K562 (cell line): ENCODE data around the gene EPHX1. TPM values are rescaled to one million over a fixed set of nuclear protein-coding genes. Genes with fewer than 3 reads are reported as not detected.

Experiments used
- BHLHE40 ChIP-seq: IDR thresholded peaks from 2 replicates; pipeline ENCODE4 v1.6.1; 2011; ENCODE audit warnings: low read length, improper control_type of control experiment
- FOXK1 ChIP-seq: sonication (generic); formaldehyde crosslinking; IDR thresholded peaks from 2 replicates; pipeline ENCODE4 v1.8.0; 2022; ENCODE audit warnings: missing genetic modification reagents, mild to moderate bottlenecking, borderline replicate concordance
- FOXP4 ChIP-seq: sonication (generic); formaldehyde crosslinking; IDR thresholded peaks from 2 replicates; pipeline ENCODE4 v1.8.0; 2022; ENCODE audit warnings: mild to moderate bottlenecking, missing genetic modification reagents, borderline replicate concordance
- GTF2A2 ChIP-seq: IDR thresholded peaks from 2 replicates; pipeline ENCODE4 v1.6.1; 2016; ENCODE audit warnings: mild to moderate bottlenecking, missing genetic modification characterization, missing compliant biosample characterization
- JUND ChIP-seq, 2 experiments: IDR thresholded peaks; 2 replicates in 1 of 2; 3 replicates in 1 of 2; pipeline ENCODE4 v1.6.1; 2011; ENCODE audit warnings: borderline replicate concordance in 2 of 2, low read depth in 2 of 2, low read length in 2 of 2, improper control_type of control experiment in 1 of 2, missing biosample characterization in 1 of 2, missing genetic modification characterization in 1 of 2, missing genetic modification reagents in 1 of 2
- NFIX ChIP-seq: fragments of 250-450 bp; sonication (Bioruptor Pico); IDR thresholded peaks from 2 replicates; pipeline ENCODE4 v1.4.0; 2020; ENCODE audit warnings: low read depth, mild to moderate bottlenecking, moderate library complexity
- SIX5 ChIP-seq, 2 experiments: IDR thresholded peaks; 2 replicates each; pipeline ENCODE4 v1.6.1; 2011; ENCODE audit warnings: low read length in 2 of 2, borderline replicate concordance in 1 of 2, low read depth in 1 of 2, mild to moderate bottlenecking in 1 of 2, moderate library complexity in 1 of 2; ENCODE audit not compliant: insufficient read depth in 1 of 2
- YBX1 ChIP-seq: fragments of 450-650 bp; IDR thresholded peaks from 2 replicates; pipeline ENCODE4 v1.7.1; 2016; ENCODE audit warnings: mild to moderate bottlenecking
- ZMIZ1 ChIP-seq, 2 experiments: fragments of 150-350 bp in 1 of 2; IDR thresholded peaks; 2 replicates each; pipeline ENCODE4 v1.6.1; 2012 to 2016; ENCODE audit warnings: low read depth in 2 of 2, low read length in 2 of 2, mild to moderate bottlenecking in 1 of 2, moderate library complexity in 1 of 2
- ZNF395 ChIP-seq: fragments of 200-800 bp; sonication (Bioruptor generic); IDR thresholded peaks from 2 replicates; pipeline ENCODE4 v1.6.1; 2017; ENCODE audit warnings: missing genetic modification characterization, missing compliant biosample characterization
- ZNF655 ChIP-seq: fragments of 250-450 bp; sonication (Bioruptor Pico); IDR thresholded peaks from 2 replicates; pipeline ENCODE4 v1.5.0; 2021
- ZNF76 ChIP-seq: fragments of 250-450 bp; sonication (Bioruptor Pico); IDR thresholded peaks from 2 replicates; pipeline ENCODE4 v1.4.0; 2020; ENCODE audit warnings: mild to moderate bottlenecking, moderate library complexity, borderline replicate concordance
- polyA plus RNA-seq, 8 experiments: library from polyadenylated mRNA; depleted of rRNA in 4 of 8; stranded (reverse) in 5 of 8; unstranded in 3 of 8; fragments of >200 nt; fragmentation: Nextera tagmentation in 2 of 8; fragmentation: Illumina TruSeq in 1 of 8; extraction: Ambion mirVana in 2 of 8; extraction: Trizol in 1 of 8; gene quantifications; 2 replicates each; pipeline versions ENCODE4 v1.2.1 to v1.2.3, GENCODE V29; 2011 to 2014; ENCODE audit warnings: inconsistent platforms in 1 of 8, missing spikeins in 1 of 8
- total RNA-seq, 7 experiments: library from RNA; depleted of rRNA in 6 of 7; stranded (reverse); fragments of >200 nt in 6 of 7; fragmentation: Illumina TruSeq in 2 of 7; extraction: Trizol in 2 of 7; gene quantifications; 2 replicates each; pipeline versions ENCODE4 v1.2.1 to v1.2.3, GENCODE V29; 2011 to 2021; ENCODE audit warnings: low replicate concordance in 1 of 7

EPHX1 gene
- total and polyA plus RNA-seq, 9 of the 15 experiments (the other 6 are each of a cell fraction or from before 2014, with no cell fraction given): 0.21 to 27.0 (median 6.7) TPM

- no peak for TF ChIP-seq ZMIZ1 (IDR thresholded peaks at IDR 0.05; ENCODE audit: low read depth in 2 of 2, low read length in 2 of 2)
- TF ChIP-seq YBX1: no peak
- no peak for TF ChIP-seq NFIX
- peak; percentile 41; the same call in 1 of the 2 replicates for TF ChIP-seq ZNF395
- no peak for TF ChIP-seq ZNF655 (CRISPR knock-in tag)
- TF ChIP-seq JUND (IDR thresholded peaks at IDR 0.05; ENCODE audit: borderline replicate concordance, low read depth, low read length): no peak
- no peak for TF ChIP-seq JUND (tag; IDR thresholded peaks at IDR 0.05; ENCODE audit: borderline replicate concordance, low read depth, low read length)
- TF ChIP-seq FOXP4 (CRISPR knock-in tag): no peak
- no peak for TF ChIP-seq SIX5 (IDR thresholded peaks at IDR 0.05; ENCODE audit: borderline replicate concordance in 1 of 2, insufficient read depth in 1 of 2, low read depth in 1 of 2, low read length in 2 of 2)
- no peak for TF ChIP-seq GTF2A2 (tag)
- TF ChIP-seq FOXK1 (CRISPR knock-in tag): no peak
- peak; percentile 57 for TF ChIP-seq BHLHE40
- no peak for TF ChIP-seq ZNF76 (CRISPR knock-in tag)
These were observed at the start of gene EPHX1 (continued) for GRCh38 chr1:225809842-225810578.
